HG02623 (cell line): ENCODE results near the gene TMEM167B.

ENCODE experiments used
- ATAC-seq: cut with Tn5 transposase; IDR thresholded peaks from one replicate; pipeline ENCODE4 v1.9.1; 2021; ENCODE audit warnings: moderate library complexity; ENCODE audit not compliant: unreplicated experiment

Gene TMEM167B

GRCh38 chr1:109080441-109081082 is 10.0 kb upstream of the TMEM167B start:
- ATAC-seq = no peak

- ATAC-seq = no peak
Observed at GRCh38 chr1:109083501-109083900, 7.1 kb upstream of the TMEM167B start.

DNA sequence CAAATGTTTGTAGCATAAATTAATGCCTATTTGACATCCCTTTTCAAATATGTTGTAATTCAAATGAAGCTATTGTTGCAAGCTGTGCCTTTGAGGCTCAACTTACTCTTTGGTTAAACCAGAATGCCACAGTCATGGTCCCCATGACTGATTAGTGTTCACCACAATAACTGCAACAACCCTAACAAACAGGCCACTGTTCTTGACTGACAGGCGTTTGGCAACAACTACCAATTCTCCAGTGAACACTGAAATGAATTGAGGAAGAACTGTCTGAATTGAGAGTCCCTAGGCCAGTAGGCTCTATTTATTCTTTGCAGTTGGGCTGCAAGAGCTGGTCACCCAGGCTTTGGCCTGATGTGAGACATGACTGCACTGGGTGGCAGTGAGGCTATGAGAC is 6.6 kb upstream of the TMEM167B start:
- no peak for ATAC-seq

- ATAC-seq = no peak
Observed at GRCh38 chr1:109084563-109085517, 5.7 kb upstream of the TMEM167B start.

- no peak for ATAC-seq
Observed at GRCh38 chr1:109089242-109090015, 1.1 kb upstream of the TMEM167B start.

DNA sequence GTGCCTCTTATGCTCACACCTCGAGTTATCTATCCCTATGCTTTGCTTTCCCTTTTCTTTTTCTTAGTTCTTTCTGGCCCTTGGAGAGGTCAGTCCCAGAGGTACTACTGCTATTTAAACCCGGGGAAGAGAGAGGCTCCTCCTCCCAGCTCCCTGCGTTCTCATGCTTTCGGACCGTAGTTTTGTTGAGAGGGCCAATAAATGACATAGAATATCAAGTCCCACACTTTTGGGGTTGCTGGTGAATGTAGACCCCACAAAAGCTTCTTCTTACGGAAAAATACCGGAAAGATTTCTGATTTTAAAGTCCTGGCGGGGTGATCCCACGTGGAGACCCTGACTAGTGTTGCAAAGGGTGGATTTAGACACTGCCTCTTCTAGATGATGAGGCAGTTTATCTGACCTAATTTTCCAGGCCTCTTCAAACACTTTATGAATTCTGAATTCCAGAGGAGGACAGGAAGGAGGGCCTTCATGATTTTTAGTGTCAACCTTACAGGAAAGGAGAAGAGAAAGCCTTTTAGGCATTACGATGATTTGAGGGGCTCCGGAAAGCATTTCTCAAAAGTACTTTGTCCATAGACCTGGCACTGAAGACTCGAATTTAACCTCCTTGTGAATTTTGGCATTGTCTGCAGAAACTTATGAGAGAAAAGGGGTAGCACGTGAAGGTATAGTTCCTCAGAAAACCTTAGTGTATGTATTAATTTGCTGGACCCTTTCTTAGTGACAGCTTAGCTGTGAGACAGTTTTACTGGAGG is 694 bp downstream of the TMEM167B start:
- peak; percentile 46 for ATAC-seq

DNA sequence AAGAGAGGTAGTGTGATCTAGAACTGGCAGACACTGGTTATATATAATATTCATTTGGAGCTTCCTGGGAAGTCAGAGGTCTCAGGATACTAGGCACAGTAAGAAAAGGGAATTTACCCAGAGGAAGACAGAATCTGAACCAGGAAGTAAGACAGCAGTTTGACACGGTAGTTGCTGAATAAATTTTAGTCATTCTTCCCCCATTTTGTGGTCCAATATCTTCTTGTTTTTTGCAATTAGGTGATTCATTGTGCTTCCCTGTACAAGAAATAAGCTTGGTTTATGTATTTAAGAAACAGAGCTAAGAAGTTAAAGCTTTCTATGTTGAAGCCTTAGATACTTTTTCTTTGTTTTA is 1.3 kb downstream of the TMEM167B start:
- ATAC-seq = no peak

DNA sequence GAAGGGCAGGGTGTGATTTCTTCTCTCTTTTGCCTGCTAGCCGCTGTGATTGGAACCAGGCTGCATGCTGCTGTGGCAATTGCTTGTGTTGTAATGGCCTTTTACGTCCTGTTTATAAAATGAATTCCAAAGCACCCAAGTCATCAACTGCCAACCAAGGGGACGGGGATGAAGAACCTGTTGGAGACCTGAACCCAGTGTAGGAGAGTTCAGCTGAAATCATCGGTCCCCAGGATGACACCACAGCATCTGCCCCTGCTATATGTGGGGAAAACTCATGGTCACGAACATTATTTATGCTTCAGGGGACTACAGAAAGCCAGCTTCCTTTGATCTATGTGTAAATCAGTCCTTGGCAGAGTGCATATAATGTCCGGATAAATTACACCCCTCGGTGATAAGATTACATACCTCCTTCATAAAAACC is 3.8 kb downstream of the TMEM167B start:
- no peak for ATAC-seq

DNA sequence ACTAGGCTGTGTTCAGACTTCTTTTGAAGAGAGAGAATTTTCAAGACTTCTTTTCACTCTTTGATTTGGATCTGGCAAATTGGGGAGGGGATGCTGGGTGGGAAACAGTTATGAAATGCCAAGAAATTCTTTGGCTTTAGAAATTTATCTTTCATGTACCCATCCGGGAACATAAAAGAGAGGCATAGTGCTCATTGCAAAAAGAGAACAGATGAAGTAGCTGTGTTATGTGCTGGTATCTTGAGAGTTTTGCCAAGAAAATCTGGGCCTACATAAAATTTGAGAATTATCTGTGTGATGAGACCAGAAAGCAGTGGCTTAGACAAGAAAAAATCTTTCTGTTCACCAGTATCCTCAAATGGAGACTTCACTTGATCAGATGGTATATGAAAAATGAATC is 4.3 kb downstream of the TMEM167B start:
- no peak for ATAC-seq

GRCh38 chr1:109095631-109096030 is 5.1 kb downstream of the TMEM167B start:
- ATAC-seq = no peak

GRCh38 chr1:109096120-109096519 is 5.6 kb downstream of the TMEM167B start:
- ATAC-seq = no peak

DNA sequence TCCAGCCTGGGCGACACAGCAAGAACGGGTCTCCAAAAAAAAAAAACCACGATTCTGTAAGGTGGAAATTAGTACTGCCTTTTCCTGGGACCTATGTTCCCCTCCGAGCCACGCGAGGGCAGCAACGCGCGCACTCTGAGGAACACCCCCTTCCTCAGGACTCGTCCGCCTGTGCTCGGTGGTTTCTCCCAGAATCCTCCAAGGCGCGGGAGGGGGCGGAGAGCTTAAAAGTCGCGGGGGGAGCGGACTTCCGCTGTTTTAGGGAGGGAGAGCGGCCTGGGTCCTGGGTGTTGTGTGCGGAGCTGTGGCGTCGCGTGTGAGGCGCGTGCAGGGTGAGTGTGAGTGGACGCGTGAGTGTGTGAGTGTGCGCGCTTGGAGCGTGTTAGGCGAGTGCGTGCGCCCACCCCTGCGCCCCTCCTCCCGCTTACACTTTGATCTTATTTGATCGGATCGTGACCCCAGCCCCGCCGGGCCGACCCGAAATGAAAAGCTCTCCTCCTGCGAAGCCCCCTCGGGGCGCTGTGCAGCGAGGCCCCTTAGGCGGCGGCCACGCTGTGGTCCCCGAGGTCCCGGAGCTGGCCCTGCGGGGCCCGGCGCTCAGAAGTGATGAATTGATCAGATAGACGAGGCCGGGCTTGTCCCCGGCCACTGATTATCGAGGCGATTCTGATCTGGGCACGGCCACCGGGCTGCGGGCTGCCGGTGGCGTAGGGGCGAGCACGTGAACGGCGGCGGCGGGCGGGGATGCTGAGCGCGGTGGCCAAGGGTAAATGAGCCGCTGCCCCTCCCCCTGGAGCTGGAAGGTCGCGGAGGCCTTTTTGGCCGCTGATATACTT is 9.6 kb downstream of the TMEM167B start:
- peak; percentile 83 for ATAC-seq

DNA sequence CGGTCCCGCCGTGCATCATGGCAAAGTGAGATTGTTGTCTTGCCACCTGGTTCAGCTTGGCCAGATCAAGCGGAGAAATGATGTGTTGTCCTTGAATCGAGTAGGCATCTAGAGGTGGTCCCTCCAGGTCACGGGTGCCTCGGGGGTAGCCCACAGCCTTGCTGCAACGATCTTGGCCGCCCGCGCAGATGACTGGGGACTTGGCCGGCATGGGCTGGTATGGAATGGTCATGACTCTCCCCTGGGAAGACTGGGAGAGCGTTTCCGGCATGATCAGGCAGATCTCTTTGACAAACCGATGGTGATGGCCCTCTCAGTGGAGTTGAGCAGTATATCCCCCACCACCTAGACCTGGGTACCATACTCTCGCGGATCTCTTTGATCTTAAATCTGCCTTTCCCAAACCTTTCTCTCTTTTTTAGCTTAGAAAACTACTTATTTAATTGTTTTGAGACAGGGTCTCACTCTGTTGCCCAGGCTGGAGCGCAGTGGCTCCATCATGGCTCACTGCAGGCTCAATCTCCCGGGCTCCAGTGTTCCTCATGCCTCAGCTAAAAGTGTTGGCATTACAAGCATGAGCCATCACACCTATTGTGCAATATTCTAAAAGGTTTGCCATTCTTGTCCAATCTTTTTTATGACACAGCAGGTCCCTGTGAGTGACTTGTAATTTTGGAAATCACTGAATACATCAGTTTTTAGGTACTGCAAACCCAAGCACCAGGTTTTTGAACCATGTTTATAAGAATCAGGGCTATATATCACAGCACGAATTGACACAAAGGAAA is 14.0 kb downstream of the TMEM167B start:
- no peak for ATAC-seq

DNA sequence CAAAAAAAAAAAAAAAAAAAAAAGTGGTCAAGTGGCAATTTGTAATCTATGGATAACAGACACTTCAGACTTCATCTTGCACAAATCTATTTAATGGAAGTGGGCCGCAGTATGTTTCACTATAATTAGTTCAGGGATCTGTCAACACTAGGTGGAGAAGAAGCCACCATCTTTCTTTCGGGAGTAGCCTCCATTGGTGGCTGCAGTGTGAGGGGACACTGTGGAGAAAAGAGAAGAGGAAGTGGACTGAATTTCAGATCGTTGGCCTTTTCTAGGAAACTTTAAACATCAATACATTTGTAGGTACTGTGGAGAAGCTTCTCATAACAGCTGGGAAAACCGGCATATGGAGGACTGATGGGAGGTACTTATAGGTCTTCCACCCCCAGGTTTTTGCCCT is 15.3 kb downstream of the TMEM167B start:
- ATAC-seq = no peak

GRCh38 chr1:109107785-109108184 is 17.2 kb downstream of the TMEM167B start:
- no peak for ATAC-seq

DNA sequence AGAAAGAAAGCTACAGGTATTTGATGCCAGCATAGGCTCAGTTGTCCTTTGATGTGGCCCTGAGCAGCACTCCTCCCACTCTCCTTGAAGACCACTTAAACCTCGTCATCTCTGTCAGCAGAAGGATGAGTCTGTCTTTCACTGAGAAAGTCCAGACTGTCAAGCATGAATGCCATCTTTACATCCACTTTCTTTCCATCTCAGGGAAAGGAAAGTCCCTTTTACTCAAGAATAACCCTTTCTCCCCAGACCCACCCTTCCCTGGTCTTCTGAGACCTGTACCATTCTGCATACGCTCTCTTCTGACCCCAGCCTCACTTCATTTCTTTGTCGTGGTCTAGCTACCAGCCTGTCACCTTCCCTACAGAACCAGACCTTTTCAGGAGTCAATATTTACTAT is 19.3 kb downstream of the TMEM167B start:
- no peak for ATAC-seq

DNA sequence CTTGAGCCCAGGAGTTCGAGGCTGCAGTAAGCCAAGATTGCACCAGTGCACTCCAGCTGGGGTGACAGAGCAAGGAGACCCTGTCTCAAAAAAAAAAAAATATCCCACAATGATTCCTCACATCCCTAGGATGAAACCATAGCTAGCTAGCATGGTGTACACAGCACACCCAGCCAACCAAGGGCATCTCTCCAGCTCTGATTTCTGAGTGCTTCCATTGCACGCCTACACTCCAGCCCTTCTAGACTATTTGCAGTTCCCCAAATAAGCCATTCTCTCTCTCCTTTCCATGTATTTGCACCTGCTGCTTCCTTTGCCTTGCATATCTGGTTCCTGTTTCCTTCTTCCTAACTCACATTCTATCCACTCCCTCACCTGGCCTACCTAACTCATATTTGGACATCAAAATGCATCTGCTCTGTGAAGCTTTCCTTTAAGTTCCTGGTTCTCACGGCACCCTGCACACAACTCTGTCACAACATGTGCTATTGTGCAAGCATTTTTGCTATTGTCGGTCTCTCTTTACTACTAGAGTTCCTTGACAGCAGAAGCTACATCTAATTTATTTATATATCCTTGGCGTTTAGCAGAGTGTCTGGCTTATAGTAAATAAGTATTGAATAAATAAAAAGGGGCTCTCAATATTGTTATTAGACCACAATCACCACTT is 21.0 kb downstream of the TMEM167B start:
- no peak for ATAC-seq

DNA sequence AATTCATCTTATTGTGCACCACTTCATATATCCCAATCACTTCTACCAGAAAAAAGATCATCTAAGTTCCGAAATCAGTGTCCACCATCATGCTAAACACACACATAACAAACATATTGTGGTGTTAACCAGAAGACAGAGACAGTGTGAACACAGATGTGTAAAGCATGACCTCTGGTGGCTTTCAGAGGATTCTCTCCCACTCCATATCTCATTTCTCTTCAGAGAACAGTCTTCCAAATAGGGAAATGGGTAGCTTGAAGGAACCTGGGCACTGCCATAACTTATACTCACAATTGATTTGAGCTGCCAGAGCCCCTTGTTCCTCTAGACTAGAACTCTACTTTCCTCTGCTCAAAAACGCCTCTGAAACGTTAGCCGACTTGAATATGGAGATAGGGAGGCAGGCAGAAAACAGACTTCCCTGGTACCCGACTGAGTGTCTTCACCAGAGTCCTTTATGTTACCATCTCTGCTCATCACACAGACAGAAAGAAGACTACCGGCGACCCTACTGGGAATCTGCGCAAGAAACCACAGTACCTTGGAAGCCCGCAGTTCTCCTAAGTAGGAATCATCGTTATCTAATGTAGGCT is 21.6 kb downstream of the TMEM167B start:
- ATAC-seq = peak; percentile 9
